Measurements from ENCODE around the gene SMIM3. TPM values are rescaled to one million over a fixed set of nuclear protein-coding genes. Genes with fewer than 3 reads are reported as not detected.

Gene SMIM3
- total and polyA plus RNA-seq, 2 of the 4 experiments (the other 2 are of a cell fraction), result 37.5 to 53.4 TPM

DNA sequence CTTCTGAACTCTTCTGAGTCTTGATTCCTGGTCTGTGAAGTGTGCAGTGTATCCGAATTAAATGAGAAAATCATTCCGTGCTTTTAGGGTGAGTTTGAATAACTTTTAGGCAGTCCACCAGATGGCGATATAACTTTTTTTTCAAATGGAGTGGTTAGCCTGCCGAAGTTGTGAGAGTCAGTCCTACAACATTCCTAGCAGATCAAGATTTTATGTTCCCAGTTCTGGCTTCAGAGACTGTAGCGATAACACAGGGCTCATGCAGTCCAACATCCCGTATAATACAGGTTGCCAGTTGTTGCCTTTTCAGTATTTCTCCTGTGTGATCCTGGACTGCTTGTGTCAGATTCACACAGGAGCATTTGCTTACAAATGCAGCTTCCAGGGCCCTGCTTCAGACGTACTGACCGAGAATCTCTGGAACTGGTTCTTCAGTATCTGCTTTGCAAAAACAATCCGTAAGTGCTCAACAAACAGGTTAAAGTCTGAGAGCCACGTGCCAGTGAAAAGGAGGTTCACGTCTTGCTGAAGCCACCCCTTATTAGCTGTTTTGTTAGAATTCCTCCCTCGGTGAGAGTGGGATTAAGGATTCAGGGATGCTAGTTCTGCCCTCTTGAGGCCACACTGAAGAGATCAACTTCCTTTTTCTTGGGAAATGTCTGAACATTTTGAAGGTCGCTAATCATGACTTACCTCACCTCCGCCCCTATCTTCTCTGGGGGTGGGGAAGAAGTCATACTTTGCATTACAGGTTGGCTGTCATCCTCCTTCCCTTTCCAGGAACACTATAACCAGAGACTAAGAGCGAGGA is 22.8 kb downstream of the SMIM3 start:
- Histone ChIP-seq H2AK9ac (replicated peaks; ENCODE audit: low read depth, low read length, poor library complexity) (no peak overlapping the region), H3K4ac (ENCODE audit: low read depth, low read length) (peak overlapping the region; percentile 56), H3K9ac (ENCODE audit: low read depth, low read length) (peak overlapping the region; percentile 67), H3K27ac (ENCODE audit: insufficient read depth, low read length) (peak overlapping the region; percentile 54), H3K14ac (replicated peaks; ENCODE audit: low read depth, low read length) (peak overlapping the region; percentile 75), H2BK5ac (ENCODE audit: low read depth, low read length, poor library complexity, severe bottlenecking) (peak overlapping the region; percentile 68), H4K8ac (ENCODE audit: low read depth in 2 of 2, low read length in 2 of 2) (peak overlapping the region; percentile 17 to 89; a peak in 3 of 4 replicates), H3K9me1 (ENCODE audit: insufficient read depth, low read length) (0 out of 2 replicates have a peak, but pooled peaks cover 3% of the 10 kb centered on the region), H3K4me2 (ENCODE audit: low read depth, low read length) (peak overlapping the region; percentile 98), H4K5ac (ENCODE audit: low read depth, low read length) (peak overlapping the region; percentile 86), H2BK120ac (ENCODE audit: low read depth, low read length) (peak overlapping the region; percentile 76), H4K91ac (ENCODE audit: insufficient read depth, low read depth, low read length) (peak overlapping the region; percentile 59), H2AFZ (replicated peaks; ENCODE audit: low read length, poor library complexity) (peak overlapping the region; percentile 92), H3K18ac (ENCODE audit: low read depth, low read length) (peak overlapping the region; percentile 79), H3K56ac (ENCODE audit: extremely low read depth, insufficient read depth, low read length) (peak overlapping the region; percentile 69; the same call in 1 of the 2 replicates), H3K79me1 (ENCODE audit: low read depth in 1 of 2, low read length in 2 of 2) (peaks cover 2 to 11% of the 10 kb centered on the region in 2 experiments; a peak in 2 of 4 replicates), H3K23ac (ENCODE audit: low read depth, low read length) (peak overlapping the region; percentile 5; the same call in 1 of the 2 replicates), H2BK15ac (ENCODE audit: low read depth, low read length) (peak overlapping the region; percentile 66; the same call in 2 of the 3 replicates), H4K20me1 (ENCODE audit: insufficient read depth, low read length) (no peaks in the 10 kb centered on the region), H3K9me3 (ENCODE audit: control insufficient read depth, insufficient read depth, low read length) (no peaks in the 10 kb centered on the region; the same call in 1 of the 2 replicates), H3K27me3 (ENCODE audit: control insufficient read depth, insufficient read depth, low read length) (no peaks in the 10 kb centered on the region), H2BK20ac (ENCODE audit: low read depth, low read length) (peak overlapping the region; percentile 50; the same call in 1 of the 2 replicates), H3K4me3 (ENCODE audit: insufficient read depth, low read depth, low read length) (peak overlapping the region; percentile 36), H3K4me1 (ENCODE audit: control insufficient read depth, insufficient read depth, low read length) (peaks cover 8% of the 10 kb centered on the region), H3K36me3 (ENCODE audit: control insufficient read depth, insufficient read depth, low read length) (peaks cover 7% of the 10 kb centered on the region), H2AK5ac (ENCODE audit: low read depth, low read length) (no peak overlapping the region)
- in situ Hi-C loops (cut with MboI; ENCODE audit: low sequenced_read_pairs) (no loop called here), intact Hi-C loops (cut with micrococcal nuclease) (loop anchor here (1.0 to 5.0 kb wide), 5 partner anchors 46 to 721 kb away; partner anchors contain the start of gene GM2A), dilution Hi-C loops (cut with HindIII; ENCODE audit: low sequenced_read_pairs, unreplicated experiment) (no loop called here)
- no peak for TF ChIP-seq BHLHE40 (IDR thresholded peaks at IDR 0.05; ENCODE audit: low read depth, low read length)
- TF ChIP-seq POLR2A (IDR thresholded peaks at IDR 0.05; ENCODE audit: low read depth, low read length), result no peak; the same call in 1 of the 2 replicates
- no peak for TF ChIP-seq ELK1 (IDR thresholded peaks at IDR 0.05; ENCODE audit: borderline replicate concordance, low read depth, low read length)
- TF ChIP-seq SMC3 (IDR thresholded peaks at IDR 0.05; ENCODE audit: low read depth, low read length), result peak; percentile 59
- TF ChIP-seq MAFK (IDR thresholded peaks at IDR 0.05; ENCODE audit: low read depth, low read length), result no peak
- peak; percentile 66 for TF ChIP-seq CTCF (conservative IDR thresholded peaks at IDR 0.05; ENCODE audit: low read depth, low read length)
- peak; percentile 53 for TF ChIP-seq RAD21 (IDR thresholded peaks at IDR 0.05; ENCODE audit: low read length)
- TF ChIP-seq MXI1 (IDR thresholded peaks at IDR 0.05; ENCODE audit: borderline replicate concordance, low read depth, low read length), result no peak
- no peak for TF ChIP-seq RCOR1 (IDR thresholded peaks at IDR 0.05; ENCODE audit: insufficient replicate concordance, low read length)
- DNase-seq (peak; percentile 77), ATAC-seq (ENCODE audit: low read depth) (peak; percentile 93)
- no TSS peak for BruUV-seq (replicated peaks)
- 7% methylated on average over 3 of the region's 15 CpGs; no CpG with 5 or more reads in 1 of the 2 experiments for WGBS, 2 experiments (ENCODE audit: extremely low coverage in 2 of 2, insufficient read length in 1 of 2)
- ChIA-PET CTCF (interaction anchor here (0.7 to 2.8 kb wide), 11 partner anchors 9 to 422 kb away, joined by 3 to 26 read pairs (median 7); partner anchors contain the start of genes IRGM and SMIM3), POLR2A (ENCODE audit: unreplicated experiment) (no interaction called here)

Data from IMR-90 (cell line).